Stimulated activated CD8-positive, alpha-beta memory T cell treated with anti-CD3 and anti-CD28 coated beads, Interleukin-4, amount 100 ng/mL, for 1 hour (primary cell): ENCODE data around the gene TEX29.

ENCODE experiments used
- DNase-seq, 2 donors: peaks; one replicate each; pipeline ENCODE4 v3.0.0-alpha.2; 2020; ENCODE audit warnings: low read depth in 2 of 2, low spot score in 1 of 2

Gene TEX29

DNA sequence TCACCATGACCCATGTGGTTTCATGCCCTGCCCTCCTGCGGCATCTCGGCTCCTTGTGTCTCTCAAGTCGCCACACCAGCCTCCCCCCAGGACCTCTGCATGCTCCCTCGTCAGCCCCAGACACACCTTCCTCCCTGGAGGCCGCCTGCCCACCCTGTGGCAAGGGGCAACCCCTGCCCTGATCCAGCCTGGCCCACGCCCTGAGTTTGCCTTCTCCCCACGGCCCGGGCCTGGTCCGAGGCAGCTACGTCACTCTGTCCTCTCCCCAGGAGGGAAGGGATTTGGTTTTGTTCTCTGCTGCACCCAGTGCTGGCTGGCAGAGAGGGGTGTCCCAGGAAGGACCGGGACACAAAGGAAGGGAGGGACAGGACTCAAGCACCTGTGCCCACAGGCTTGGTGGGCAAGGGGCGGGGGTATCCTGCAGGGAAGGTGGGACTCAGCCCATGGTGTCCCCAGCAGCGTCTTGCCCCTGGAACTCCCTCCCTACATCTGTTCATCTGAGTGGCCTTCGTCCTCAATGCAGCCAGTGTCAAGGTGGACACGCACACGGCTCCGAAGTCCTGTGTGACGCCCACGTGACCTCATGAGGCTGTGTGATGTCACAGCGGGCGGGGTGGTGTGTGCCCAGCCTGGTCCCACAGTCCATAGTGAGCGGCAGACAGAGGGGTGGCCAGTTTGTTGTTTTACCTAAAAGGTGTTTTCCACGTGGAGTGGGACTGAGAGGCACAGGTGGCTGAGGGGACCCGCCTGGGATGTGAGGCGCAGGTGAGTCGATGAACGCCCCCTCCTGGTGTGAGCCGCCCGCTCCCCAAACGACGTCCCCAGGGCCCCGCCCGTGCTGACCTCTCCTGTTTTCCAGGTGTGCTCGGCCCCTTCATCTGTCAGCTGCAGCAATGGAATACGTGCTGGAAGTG, at the start of gene TEX29:
TSS of gene TEX29 (plus strand) at position 645 of the 914 bp plus-strand sequence. CDS start at position 894, 249 bp downstream.
- no peak for DNase-seq

DNA sequence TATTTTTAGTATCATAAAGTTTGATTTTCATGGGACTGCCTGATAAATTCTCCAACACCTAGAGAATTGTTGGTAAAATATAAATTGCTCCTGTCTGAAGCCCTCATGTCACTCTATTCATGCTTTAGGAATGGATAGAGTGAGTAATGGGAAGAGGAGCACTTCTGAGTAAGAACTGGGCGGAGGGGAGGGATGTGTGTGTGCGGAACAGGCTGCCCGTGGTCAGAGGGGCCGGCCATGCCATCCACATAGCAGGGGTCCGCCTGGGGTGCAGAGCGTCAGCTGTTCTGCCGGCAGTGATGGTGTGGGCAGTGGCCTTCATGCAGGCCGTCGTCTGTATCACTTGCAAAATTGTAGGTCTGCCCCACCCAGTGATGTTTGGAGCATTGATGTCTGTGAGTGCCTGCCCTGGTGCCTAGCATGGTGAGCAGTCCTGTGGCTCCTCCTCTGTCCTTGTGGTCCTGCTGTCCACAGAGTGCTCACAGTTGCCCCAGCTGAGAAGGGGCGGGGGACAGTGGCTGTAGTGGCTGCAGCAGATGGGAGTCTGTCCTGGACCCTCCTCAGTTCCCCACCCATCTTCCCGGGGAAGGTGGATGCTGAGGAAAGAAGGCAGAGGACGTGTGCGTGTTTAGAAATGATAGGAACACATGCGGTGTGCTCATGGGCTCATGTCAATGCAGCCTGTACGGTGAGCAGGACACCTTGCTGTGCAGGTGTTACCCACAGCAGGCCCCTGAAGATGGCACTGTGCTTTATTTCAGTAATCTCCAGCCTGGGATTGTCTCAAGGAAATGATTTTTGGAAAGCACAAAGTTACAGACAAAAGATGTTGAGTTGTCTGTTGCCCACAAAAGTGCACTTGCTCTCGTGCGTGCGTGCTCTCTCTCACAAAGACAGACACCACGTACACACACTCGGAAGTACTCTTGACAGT, 49.4 kb upstream of the TEX29 start:
- DNase-seq = no peak

DNA sequence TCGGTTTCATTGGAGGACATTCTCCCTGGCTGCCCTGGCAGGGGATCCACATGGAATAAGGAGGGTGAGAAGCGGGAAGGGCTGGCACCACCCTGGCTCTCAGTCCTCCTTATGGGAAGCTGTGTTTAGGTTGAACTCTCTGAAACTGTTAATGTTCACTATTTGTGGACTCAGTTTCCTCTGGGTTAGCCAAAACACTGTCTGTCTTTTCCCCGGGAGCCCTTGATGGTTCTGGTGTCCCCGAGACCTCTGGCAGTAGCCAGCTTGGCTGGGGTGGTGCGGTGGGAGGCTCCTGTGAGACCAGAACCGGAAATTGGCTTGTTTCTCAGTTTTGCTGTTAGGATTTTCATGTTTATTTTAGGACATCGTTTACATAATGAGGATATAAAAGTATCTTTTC, 48.3 kb upstream of the TEX29 start:
- DNase-seq = no peak

DNA sequence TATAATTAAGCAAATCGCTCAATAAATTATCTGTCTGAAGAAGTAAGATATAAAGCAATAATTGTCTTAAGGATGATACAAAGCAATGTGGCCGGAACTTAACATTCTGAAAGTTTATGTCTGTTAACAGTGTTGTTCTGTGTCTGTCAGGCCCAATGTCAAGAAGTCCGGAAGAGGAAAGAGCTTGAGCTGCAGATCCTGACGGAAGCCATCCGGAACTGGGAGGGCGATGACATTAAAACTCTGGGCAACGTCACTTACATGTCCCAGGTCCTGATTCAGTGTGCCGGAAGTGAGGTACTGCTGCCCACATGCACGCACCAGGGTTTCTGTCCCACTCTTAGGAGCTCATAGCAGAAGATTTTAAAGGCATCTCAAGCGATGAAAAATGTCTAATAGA, 45.1 kb upstream of the TEX29 start:
- no peak for DNase-seq

DNA sequence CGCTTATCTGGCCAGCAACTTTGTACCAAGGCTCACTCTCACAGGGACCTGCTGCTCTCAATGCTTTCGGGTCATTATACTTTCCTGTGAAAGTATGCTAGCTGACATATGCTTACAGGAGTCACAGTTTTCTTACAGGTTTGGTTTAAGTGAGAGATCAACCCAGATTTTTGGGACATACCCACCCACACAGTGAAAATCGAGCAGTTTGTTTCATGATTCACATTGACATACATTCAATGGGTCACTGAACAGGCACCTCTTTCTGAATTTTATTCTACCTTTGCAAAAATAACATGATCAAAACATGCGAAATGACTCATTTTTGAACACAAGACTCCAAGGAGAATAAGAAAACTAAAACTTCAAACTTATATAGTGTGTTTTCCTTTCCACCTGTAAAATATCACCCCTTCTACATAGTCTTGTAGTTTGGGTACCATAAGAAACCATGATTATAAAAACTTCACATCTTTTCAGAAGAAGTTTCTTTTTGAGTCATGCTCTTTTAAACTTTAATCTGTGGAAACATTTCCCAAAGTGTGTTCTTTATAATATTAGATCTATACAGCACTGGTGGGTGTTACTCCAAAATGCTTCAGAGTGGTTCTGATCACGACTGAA, 44.3 kb upstream of the TEX29 start:
- DNase-seq = no peak

DNA sequence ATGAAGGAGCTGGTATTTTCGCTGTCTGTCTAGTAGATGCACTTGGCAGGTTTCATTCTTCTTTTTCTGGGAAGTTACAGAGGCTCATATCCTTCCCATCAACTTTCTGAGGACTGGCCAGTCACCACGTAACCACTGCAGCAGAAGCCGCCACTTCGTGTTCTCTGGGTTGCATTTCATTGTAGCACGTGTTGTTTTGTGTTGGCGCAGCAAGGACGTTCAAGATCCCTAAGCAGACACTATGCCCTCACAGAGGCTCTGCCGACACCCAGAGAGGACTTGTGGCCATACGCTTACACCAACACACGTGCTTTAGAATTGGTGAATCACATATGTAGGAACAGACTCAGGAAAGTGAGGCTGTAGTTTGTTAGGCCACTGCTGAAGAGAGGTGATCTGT, 42.2 kb upstream of the TEX29 start:
- DNase-seq = no peak

DNA sequence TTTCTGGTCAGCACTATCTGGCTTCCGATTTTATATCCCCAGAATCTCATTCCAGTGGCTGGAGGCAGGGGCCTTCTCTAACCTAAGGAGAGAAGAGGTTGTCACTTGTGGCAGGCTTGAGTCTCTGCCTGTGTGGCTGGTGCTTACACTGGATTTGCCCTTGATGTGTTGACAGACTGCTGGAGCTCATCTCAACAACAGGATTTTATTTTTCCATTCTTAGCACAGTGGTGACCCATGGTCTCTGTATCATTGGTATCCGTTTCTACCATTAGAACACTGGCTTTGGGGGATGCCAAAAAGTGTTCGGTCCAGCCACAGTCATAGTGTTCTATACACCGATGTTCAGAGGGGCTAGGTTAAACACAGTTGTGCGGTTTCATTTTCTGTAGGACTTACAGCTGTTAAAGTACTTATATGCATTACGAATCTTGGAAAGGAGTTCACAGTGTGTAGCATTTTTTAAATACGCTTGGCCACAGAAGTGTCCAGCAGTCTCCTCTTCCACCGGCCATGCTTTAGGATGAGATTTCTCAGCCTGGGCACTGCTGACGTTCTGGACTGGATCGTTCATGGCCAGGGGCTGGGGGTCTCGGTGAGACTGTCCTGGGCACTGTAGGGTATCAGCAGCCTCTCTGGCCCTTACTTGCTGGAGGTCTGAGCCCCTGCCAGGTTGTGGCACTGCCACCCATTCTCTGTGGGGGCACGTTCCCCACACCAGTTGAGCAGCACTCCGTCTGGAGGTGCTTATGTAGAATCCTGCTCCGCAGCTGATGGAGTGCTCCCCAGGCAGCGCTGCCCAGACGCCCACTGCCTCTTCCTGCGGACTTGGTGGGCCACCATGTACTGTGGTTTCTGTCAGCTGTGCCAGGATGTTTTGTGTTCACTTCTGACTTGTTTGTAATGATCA, 41.4 kb upstream of the TEX29 start:
- DNase-seq = no peak

DNA sequence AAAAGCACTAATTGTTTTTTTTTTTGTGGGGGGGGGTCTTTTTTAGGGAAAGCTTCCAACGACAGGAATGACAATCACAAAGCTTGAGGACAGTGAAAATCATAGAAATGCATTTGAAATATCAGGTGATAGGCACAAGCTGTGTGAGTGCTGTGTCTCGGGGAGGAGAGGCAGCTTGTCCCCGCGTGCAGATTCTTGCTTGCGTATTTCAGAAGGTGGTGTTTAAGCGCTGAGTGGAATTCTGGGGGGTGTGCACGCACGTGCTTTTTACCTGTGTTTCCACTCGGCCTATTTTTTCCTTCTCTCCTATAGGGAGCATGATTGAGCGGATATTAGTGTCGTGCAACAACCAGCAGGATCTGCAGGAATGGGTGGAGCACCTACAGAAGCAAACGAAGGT, 40.2 kb upstream of the TEX29 start:
- no peak for DNase-seq

DNA sequence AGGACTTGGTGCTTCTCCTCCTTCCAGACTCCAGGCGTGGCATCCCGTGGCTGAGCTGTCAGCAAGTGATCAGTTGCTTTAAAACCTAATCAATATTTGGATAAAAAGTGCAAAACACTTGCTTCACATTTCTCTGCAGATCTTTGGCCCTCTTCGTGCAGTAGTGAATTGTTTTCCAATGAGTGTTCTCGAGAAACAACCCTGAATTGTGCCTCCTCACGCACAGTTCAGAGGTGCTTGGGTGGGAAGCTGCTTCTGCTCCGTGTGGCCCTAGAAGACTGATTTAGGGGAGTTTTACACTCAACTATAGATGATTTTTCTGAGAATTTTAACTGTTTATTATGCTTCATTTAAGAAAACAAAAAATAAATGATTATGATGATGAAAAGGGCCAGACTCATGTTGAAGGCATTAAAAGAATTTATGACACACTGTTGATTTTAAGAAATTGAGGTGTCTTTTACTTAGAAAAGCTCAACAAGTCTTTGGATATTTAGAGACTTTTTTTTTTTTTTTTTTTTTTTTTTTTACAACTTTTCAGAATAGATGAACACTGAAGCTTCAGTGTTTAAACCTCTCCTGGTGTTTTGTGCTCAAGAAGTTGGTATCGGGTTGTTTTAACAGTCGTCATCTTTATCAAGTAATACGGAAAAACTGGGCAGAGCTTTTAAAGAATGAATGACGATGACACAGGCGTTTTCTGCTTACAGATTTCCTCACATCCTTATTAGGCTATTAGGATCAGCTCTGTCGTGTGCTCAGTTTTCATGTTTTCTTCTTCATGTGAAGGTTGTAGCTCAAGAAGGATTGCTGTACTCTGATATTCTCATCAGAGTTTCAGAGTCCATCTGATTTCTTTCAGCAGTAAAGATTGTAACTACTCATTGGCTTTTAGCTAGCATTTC, 39.5 kb upstream of the TEX29 start:
- no peak for DNase-seq

DNA sequence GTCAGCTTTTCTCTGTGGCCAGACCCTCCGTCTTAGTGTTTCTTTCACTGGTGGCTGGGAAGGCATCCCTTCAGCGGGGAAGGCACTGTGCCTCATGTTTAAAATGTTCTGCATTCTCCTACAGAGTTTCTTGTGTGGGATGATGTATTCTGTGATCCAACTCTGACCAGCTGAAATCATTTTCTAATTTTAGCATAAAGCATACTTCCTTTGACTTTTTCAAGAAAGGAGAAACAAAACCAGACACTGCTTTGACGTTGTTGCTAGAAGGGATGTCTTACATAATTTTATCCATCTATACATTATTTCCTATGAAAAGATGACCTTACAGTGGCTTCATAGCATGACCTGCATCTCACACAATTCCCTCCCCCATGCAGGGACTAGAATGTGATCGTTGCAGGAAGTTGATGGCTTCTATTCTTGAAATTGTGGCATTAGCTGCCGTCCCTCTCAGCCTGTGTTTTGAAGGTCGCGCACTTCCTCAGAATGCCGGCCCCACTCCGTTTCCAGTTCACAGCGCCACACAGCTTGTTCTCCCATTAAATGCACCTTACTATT, 38.6 kb upstream of the TEX29 start:
- no peak for DNase-seq

DNA sequence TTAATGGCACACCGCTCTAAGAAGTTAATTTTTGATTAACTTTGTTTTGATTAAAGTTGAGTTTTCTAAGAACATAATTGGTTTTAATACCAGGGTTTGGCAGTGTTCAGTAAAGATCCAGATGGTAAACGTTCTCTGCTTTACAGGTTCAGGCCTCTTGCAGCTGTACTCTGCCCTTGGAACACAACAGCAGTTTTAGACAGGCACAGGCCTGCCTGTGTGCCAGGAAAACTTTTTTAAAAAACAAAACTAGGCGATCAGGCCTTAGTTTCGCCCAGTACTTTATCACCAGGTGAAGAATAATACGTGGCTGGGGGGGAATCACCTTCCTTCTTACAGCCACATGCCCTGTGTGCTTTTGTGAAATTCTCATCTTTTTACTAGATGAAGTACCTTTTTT, 38.0 kb upstream of the TEX29 start:
- no peak for DNase-seq

DNA sequence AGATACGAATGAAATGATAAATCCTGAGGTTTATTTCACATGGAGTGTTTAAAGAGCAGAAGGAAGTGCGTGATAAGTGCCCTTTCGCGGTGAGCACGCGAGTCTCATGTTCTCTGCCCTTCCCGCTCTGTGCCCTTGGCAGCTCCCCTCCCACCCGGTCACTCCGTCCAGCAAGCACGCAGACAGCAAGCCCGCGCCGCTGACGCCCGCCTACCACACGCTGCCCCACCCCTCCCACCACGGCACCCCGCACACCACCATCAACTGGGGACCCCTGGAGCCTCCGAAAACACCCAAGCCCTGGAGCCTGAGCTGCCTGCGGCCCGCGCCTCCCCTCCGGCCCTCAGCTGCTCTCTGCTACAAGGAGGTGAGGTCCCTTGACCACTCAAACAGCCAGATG, 37.4 kb upstream of the TEX29 start:
- DNase-seq = no peak

DNA sequence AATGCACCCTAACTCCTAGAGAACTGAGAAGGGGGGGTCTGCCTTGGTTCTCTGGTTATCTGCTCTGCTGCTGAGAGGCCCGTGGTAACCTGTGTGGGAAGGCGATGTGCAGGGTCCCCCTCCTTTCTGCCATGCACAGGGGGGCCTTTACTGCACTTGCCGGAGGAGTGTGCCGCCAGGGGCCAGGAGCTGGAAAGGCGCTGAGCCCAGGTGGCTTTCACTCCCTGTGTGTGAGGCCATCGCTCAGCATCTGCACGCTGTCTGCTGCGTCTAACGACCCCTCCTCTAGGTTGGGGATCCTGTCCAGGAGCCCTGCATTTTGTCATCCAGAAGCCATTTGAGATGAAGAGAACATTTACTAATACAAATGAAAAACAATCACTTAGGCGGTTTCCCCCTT, 37.0 kb upstream of the TEX29 start:
- DNase-seq = no peak

DNA sequence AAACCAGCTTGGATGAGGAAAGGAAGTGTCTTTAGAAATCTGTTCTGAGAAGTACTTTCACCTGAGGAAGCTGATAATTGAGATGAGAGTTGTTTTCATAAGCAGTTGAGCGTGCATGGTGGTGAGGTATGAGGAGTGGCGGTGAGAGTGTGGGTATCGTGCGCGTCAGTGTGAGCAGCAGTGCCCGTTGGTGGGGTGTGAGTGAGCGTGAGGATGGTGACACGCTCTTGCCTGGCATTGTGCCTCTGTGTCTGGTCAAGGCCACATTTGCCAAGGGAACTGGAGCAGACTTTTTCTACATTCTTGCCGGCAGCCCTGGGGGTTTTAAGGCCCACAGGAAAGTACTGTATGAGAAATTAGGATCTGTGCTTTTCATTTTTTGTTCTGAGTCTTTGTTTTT, 36.5 kb upstream of the TEX29 start:
- DNase-seq = no peak

DNA sequence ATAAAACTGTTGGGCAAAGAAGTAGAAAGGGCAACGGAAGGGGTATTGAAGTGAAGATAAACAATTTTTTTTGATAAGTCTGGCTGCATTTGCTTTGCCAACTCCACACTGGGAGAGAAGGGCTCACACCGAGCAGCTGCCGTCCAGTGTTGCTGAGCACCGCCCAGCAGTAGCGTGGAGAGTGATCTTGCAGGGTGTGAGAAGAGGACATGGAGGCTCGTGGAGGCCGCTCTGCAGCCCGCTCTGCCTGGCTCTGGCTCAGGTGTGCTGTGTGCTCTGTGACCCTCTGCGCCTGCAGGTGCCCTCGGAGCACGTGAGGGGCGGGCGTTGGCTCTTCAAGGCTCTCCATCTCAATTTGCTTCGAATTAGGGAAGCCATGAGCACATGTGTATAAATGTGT, 35.9 kb upstream of the TEX29 start:
- no peak for DNase-seq

DNA sequence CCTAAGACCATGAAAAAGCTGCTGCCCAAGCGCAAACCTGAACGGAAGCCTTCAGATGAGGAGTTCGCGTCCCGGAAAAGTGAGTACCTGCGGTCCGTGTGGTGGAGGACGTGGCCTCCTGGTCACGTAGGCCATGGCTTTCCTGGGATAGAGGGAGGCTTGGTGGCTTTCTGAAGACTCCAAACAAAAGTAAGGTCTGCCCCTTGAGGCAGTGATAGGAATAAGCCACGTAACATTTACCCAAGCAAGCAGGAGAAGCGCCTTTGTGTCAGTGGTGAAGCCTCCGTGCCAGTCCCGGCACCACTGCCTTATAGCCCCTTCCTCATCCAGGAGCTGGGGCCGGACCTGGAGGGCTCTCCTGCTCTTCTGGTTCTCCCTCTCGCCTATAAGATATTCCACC, 34.3 kb upstream of the TEX29 start:
- no peak for DNase-seq

DNA sequence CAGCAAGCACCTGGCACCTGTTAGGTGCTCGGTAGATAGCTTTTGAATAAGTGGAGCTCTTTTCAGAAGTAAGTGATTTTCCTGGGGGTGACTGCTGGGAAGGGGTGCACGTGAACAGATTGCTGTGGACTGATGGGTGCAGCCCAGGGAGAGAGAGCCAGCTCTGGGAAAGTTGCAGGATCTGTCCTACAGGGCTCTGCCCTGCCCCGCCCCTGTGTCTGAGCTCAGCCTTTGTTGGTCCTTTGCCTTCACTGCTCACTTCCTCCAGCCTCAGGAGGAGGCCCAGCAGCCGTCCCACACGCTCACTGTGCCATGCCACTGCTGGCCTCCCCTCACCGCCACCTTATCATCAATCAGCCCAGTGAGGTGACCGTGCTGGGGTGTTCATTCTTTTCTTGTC, 33.7 kb upstream of the TEX29 start:
- DNase-seq = no peak

DNA sequence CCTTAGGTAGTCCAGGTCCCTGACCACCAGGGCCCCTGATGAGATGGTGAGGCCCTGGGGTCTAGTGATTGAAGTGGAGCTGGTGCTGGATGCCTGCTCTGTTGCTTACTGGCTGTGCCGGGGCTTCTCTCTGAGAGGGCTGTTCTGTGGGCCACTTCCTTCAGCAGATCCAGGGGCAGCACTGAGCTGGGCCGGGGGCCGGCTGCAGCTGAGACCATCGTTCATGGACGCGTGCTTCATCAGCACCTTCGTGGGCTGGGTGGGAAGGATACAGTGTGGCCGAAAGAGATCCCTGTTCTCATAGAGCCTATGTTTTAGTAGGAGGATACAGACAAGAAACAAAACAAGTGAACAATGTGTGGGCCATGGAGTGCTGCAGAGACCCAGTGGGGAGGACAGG, 33.2 kb upstream of the TEX29 start:
- no peak for DNase-seq

DNA sequence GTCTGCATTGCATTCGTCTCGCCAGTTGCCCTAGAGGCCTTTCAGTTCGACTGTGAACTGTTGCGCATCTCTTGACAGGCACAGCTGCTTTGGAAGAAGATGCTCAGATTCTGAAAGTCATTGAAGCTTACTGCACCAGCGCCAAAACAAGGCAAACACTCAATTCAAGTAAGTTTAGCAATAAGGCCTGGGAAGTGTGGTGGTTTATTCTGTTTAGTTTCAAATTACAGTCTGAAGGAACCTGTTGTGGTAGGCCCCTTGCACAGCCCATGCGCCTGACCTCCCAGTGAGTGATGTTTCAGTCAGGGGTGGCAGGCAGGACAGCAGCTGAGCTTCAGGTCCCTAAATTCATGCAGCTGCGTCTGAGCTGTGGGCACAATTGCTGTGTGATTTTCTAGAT, 32.2 kb upstream of the TEX29 start:
- DNase-seq = no peak
